ENCODE data around the gene GTPBP2. TPM values are rescaled to one million over a fixed set of nuclear protein-coding genes. Genes with fewer than 3 reads are reported as not detected.

GTPBP2 gene
- total and polyA plus RNA-seq, 2 of the 13 experiments (the other 11 are each of a cell fraction or from before 2014, with no cell fraction given) = 26.9 to 88.2 TPM

DNA sequence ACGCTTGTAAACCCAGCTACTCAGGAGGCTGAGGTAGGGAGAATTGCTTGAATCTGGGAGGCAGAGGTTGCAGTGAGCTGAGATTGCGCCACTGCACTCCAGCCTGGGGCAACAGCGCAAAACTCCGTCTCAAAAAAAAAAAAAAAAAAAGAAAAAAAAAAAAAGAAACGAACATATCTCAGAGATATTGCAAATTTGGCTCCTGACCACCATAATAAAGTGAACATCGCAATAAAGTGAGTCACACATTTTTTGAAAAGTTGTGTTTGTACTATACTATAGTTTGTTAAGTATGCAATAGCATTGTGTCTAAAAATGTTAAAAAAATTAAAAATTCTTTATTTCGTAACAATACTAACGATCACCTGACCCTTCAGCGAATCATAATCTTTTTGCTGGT is 29.1 kb upstream of the GTPBP2 start:
- DNase-seq (ENCODE audit: low spot score) (no peak), FAIRE-seq (no peak), ATAC-seq (no peak)
- Histone ChIP-seq H3K27me3 (ENCODE audit: control insufficient read depth in 1 of 2, insufficient read depth in 2 of 2, low read length in 2 of 2) (peaks cover 2 to 14% of the 10 kb centered on the region in 2 experiments; a peak in 3 of 5 replicates), H3K4me2 (ENCODE audit: low read depth, low read length) (no peak overlapping the region), H3K4me1 (ENCODE audit: insufficient read depth, low read length) (no peaks in the 10 kb centered on the region), H3K36me3 (replicated peaks in 1 of 2; ENCODE audit: control insufficient read depth in 1 of 2, insufficient read depth in 2 of 2, low read length in 2 of 2) (no peaks in the 10 kb centered on the region), H2AFZ (ENCODE audit: low read length) (no peak overlapping the region), H3K9ac (ENCODE audit: insufficient read depth, low read depth, low read length) (no peak overlapping the region), H3K79me2 (ENCODE audit: insufficient read depth, low read length) (no peaks in the 10 kb centered on the region), H4K20me1 (ENCODE audit: insufficient read depth, low read length) (no peaks in the 10 kb centered on the region), H3K27ac (ENCODE audit: extremely low read length, insufficient read depth, low read length) (no peak overlapping the region), H3K4me3 (replicated peaks in 1 of 3; ENCODE audit: insufficient read depth in 1 of 3, low read depth in 2 of 3, low read length in 3 of 3) (no peak overlapping the region), H3K9me3 (ENCODE audit: low read length) (0 out of 2 replicates have a peak, but pooled peaks cover 4% of the 10 kb centered on the region)
- TF ChIP-seq CEBPB (IDR thresholded peaks at IDR 0.05; ENCODE audit: borderline replicate concordance, low read depth, low read length) (0 out of 2 replicates have a peak, but pooled peaks have one; percentile 7), SATB2 (CRISPR knock-in tag; IDR thresholded peaks at IDR 0.05) (no peak)
- ChIA-PET POLR2A (interaction anchor here (1.3 to 1.5 kb wide), 2 partner anchors 13 to 23 kb away, joined by 3 to 5 read pairs; partner anchors contain the start of gene MAD2L1BP), CTCF (ENCODE audit: low intra/inter-chr PET ratio, low total read pairs) (no interaction called here)
- BruUV-seq (replicated peaks) = no TSS peak
- in situ Hi-C loops (cut with HindIII; ENCODE audit: extremely low pct_ligation_motif_present, low pct_unique_long_range_greater_than_20kb) = no loop called here
- WGBS (ENCODE audit: low lambda C conversion rate) = 59% methylated on average over 9 of the region's 9 CpGs
- intact Hi-C loops (cut with micrococcal nuclease; ENCODE audit: unreplicated experiment) = no loop called here

DNA sequence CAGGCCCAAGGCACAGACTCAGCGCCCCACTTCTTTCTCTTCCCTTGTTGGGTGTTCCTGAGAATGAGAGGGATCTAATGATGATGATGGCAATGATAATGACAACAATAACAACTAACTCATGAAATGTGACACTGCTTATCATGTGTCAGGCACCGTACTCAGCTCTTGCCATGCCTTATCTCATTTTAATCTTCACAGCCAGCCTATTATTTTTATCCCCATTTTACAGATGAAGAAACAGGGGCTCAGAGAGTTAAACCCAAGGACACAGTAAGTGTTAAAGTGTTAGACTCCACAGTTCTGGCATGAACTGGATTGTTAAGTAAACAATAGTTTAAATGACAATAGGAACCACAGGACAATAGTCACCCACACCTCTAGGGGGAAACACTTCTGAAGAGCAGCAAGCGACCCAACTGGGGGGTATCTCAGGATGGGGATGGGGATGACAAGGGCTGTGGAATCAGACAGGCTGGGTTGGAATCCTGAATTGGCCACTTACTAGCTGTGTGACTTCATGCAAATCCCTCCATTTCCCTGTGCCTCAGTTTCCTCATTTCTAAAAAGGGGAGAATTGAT is 28.2 kb upstream of the GTPBP2 start:
- no peak overlapping the region for H3K27ac ChIP-seq (ENCODE audit: extremely low read length, insufficient read depth, low read length)
- in situ Hi-C loops (cut with HindIII; ENCODE audit: extremely low pct_ligation_motif_present, low pct_unique_long_range_greater_than_20kb) (no loop called here), intact Hi-C loops (cut with micrococcal nuclease; ENCODE audit: unreplicated experiment) (no loop called here)
- FAIRE-seq (no peak), ATAC-seq (no peak), DNase-seq (ENCODE audit: low spot score) (no peak)
- TF ChIP-seq SOX13 (IDR thresholded peaks at IDR 0.05) (no peak), SOX13 (CRISPR knock-in tag; conservative IDR thresholded peaks at IDR 0.05 in 1 of 2, IDR thresholded peaks at IDR 0.05 in 1 of 2) (0 out of 4 replicates have a peak, but pooled peaks of 1 of the 2 experiments have one; percentile 7), NFIB (CRISPR knock-in tag; IDR thresholded peaks at IDR 0.05; ENCODE audit: borderline replicate concordance) (no peak)
- ChIA-PET POLR2A (interaction anchor here (1.3 to 2.1 kb wide), 3 partner anchors 13 to 28 kb away, joined by 3 to 5 read pairs (median 5); partner anchors contain the start of genes GTPBP2 and MAD2L1BP), CTCF (ENCODE audit: low intra/inter-chr PET ratio, low total read pairs) (no interaction called here)
- WGBS (ENCODE audit: low lambda C conversion rate) = 52% methylated on average over 3 of the region's 3 CpGs
- no peak overlapping the region for H2AFZ ChIP-seq (ENCODE audit: low read length)
- no peaks in the 10 kb centered on the region for H3K4me1 ChIP-seq (ENCODE audit: insufficient read depth, low read length)
- no peak overlapping the region for H3K9ac ChIP-seq (ENCODE audit: insufficient read depth, low read depth, low read length)
- no peaks in the 10 kb centered on the region for H3K79me2 ChIP-seq (ENCODE audit: insufficient read depth, low read length)
- BruUV-seq (replicated peaks) = no TSS peak
- peaks cover 2 to 10% of the 10 kb centered on the region in 2 experiments; a peak in 3 of 5 replicates for H3K27me3 ChIP-seq (ENCODE audit: control insufficient read depth in 1 of 2, insufficient read depth in 2 of 2, low read length in 2 of 2)
- H3K36me3 ChIP-seq (replicated peaks in 1 of 2; ENCODE audit: control insufficient read depth in 1 of 2, insufficient read depth in 2 of 2, low read length in 2 of 2) = no peaks in the 10 kb centered on the region
- H3K9me3 ChIP-seq (ENCODE audit: low read length) = 0 out of 2 replicates have a peak, but pooled peaks cover 4% of the 10 kb centered on the region
- no peak overlapping the region for H3K4me2 ChIP-seq (ENCODE audit: low read depth, low read length)
- H3K4me3 ChIP-seq (replicated peaks in 1 of 3; ENCODE audit: insufficient read depth in 1 of 3, low read depth in 2 of 3, low read length in 3 of 3) = no peak overlapping the region
- H4K20me1 ChIP-seq (ENCODE audit: insufficient read depth, low read length) = no peaks in the 10 kb centered on the region
